PFSK-1 (cell line): Measurements from ENCODE around the gene MZF1.

ENCODE experiments used
- FOXP2 ChIP-seq: optimal IDR thresholded peaks from 2 replicates; pipeline ENCODE3; 2011; ENCODE audit warnings: borderline replicate concordance, control low read depth, inconsistent platforms; ENCODE audit not compliant: insufficient read depth; ENCODE audit errors: extremely low read length, extremely low read depth
- POLR2AphosphoS5 ChIP-seq: IDR thresholded peaks from 2 replicates; pipeline ENCODE4 v1.6.1; 2012; ENCODE audit warnings: low read depth, mild to moderate bottlenecking, control low read depth, low read length, moderate library complexity
- REST ChIP-seq, 2 experiments: IDR thresholded peaks; 2 replicates each; pipeline versions ENCODE4 v1.6.1 to v1.8.0; 2011 to 2012; ENCODE audit warnings: low read depth in 2 of 2, low read length in 2 of 2, control low read depth in 1 of 2, inconsistent platforms in 1 of 2, mild to moderate bottlenecking in 1 of 2, moderate library complexity in 1 of 2; ENCODE audit not compliant: insufficient read depth in 1 of 2
- SIN3A ChIP-seq: IDR thresholded peaks from 2 replicates; pipeline ENCODE4 v1.6.1; 2012; ENCODE audit warnings: mild to moderate bottlenecking, low read length, moderate library complexity, borderline replicate concordance; ENCODE audit not compliant: insufficient read depth
- TAF1 ChIP-seq: IDR thresholded peaks from 2 replicates; pipeline ENCODE4 v1.6.1; 2012; ENCODE audit warnings: low read length, control low read depth, borderline replicate concordance; ENCODE audit not compliant: insufficient read depth

MZF1 gene

DNA sequence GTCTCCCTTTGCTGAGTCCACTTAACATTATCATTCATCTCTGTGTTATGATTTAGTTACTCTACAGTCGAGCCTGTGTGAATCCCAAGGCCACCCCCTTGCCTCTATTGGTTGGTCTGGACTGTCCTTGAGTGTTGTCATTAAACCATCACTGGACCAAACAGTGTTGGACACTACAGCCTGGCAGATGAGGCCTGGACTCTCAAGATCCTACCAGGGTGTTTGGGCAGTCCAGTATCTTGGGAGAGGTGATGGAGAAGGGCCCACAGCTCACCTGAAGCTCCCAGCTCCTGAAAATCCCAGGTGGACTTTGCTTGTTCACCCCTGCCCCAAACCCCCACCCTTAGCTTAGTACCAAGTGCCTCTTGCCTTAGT, 22.0 kb downstream of the MZF1 start:
- no peak for TF ChIP-seq SIN3A
- TF ChIP-seq POLR2AphosphoS5: no peak; the same call in 1 of the 2 replicates
- TF ChIP-seq FOXP2: no peak
- TF ChIP-seq TAF1: no peak
- no peak for TF ChIP-seq REST (IDR thresholded peaks at IDR 0.05; ENCODE audit: insufficient read depth in 1 of 2, low read depth in 2 of 2, low read length in 2 of 2)

DNA sequence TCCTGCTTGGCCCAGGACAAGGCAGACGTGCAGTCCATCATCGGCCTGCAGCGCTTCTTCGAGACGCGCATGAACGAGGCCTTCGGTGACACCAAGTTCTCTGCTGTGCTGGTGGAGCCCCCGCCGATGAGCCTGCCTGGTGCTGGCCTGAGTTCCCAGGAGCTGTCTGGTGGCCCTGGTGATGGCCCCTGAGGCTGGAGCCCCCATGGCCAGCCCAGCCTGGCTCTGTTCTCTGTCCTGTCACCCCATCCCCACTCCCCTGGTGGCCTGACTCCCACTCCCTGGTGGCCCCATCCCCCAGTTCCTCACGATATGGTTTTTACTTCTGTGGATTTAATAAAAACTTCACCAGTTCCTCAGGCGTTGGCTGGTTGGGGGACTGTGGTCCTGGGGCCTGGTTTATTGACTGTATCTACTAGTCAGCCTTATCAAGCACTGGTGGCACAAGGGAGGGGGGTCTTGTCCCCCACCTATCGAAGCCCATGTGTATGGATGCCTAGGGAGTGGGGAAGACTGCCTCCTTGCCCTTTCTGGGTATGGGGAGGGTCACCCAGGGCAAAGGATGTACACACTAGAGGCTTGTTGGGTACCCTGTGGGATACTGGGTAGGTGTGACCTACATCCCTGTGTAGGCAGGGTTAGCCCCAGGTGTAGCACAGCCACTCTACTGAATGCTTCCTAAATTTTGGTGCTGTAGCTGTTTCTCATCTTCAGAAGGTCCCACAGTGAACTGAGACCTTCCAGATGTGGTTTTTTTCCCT, 22.6 kb downstream of the MZF1 start:
- no peak; the same call in 1 of the 2 replicates for TF ChIP-seq POLR2AphosphoS5
- TF ChIP-seq SIN3A: no peak
- TF ChIP-seq REST (IDR thresholded peaks at IDR 0.05; ENCODE audit: insufficient read depth in 1 of 2, low read depth in 2 of 2, low read length in 2 of 2): no peak
- TF ChIP-seq FOXP2: no peak
- TF ChIP-seq TAF1: no peak

GRCh38 chr19:58549664-58550361, 23.3 kb downstream of the MZF1 start:
- TF ChIP-seq FOXP2 (no peak), POLR2AphosphoS5 (no peak), SIN3A (no peak), REST (IDR thresholded peaks at IDR 0.05; ENCODE audit: insufficient read depth in 1 of 2, low read depth in 2 of 2, low read length in 2 of 2) (no peak), TAF1 (no peak)

DNA sequence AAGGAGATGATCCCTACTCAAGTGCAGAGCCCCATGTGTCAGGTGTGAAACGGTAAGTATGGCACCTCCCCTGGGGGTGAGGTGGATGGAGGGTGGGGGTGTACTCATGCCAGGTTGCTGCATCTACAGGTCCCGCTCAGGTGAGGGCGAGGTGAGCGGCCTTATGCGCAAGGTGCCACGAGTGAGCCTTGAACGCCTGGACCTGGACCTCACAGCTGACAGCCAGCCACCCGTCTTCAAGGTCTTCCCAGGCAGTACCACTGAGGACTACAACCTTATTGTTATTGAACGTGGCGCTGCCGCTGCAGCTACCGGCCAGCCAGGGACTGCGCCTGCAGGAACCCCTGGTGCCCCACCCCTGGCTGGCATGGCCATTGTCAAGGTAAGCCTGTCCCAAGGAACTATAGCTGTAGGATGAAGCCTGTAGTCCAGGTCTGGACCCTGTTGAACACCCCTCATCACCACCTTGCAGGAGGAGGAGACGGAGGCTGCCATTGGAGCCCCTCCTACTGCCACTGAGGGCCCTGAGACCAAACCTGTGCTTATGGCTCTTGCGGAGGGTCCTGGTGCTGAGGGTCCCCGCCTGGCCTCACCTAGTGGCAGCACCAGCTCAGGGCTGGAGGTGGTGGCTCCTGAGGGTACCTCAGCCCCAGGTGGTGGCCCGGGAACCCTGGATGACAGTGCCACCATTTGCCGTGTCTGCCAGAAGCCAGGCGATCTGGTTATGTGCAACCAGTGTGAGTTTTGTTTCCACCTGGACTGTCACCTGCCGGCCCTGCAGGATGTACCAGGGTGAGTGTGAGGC, 24.1 kb downstream of the MZF1 start:
- TF ChIP-seq POLR2AphosphoS5: no peak; the same call in 1 of the 2 replicates
- no peak for TF ChIP-seq FOXP2
- no peak for TF ChIP-seq REST (IDR thresholded peaks at IDR 0.05; ENCODE audit: insufficient read depth in 1 of 2, low read depth in 2 of 2, low read length in 2 of 2)
- no peak for TF ChIP-seq SIN3A
- TF ChIP-seq TAF1: no peak
